Eye (tissue), 1 donor: ENCODE data around the gene OR1J1.

Experiments
- DNase-seq: peaks from one replicate; pipeline ENCODE4 v3.0.0-alpha.2; 2015

OR1J1 gene

DNA sequence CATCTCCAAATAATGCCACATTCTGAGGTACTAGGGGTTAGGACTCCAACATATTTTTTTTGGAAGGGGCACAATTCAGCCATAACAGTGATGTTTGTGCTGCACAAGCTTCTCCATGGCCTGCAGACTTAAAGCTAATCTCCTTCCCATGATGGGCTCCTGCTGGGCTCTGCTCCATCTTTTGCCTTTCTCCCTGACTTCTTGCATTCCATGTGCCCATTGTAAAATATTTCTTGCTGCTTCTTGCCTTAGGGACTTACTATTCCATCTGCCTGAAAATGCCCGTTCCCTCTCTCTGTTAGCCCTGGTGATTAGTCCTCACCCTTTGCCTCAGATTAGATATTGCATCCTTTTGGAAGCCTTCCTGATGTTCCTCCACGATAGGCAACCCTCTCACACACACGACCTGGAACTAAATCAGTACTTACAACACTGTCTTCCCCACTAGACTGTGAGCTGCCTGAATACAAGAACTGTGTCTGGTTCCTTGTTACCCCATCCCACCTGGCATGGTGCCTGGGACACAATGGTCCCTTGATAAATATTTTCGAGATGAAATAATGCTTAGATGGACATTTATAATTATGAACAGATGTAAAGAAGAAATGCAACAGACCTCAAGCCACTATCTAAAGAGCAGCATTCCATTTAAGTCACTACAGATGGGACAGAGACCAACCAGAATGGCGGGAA is 33.5 kb downstream of the OR1J1 start:
- DNase-seq = no peak

DNA sequence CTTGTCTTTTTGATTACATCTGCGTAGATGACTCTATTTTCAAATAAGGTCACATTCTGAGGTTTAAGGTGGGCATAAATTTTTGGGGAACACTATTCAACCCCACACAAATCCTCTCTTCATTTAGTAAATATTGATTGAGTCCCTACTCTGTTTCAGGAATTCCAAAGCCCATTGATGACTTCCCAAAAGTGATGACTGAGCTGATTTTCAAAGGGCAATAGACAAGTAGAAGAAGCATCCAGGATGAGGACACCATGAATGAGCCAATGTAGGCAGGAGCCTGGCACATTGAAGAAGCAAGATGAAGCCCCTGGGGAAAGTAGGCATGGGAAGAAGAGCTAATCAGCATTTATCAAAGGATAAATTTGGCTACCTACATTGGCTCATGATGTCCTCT is 35.2 kb downstream of the OR1J1 start:
- DNase-seq = no peak
